ENCODE measurements around the gene LINGO4. TPM values are rescaled to one million over a fixed set of nuclear protein-coding genes. Genes with fewer than 3 reads are reported as not detected.

Gene LINGO4
- total and polyA plus RNA-seq, 10 of the 15 experiments (the other 5 are each of a cell fraction or from before 2014, with no cell fraction given) = not detected

GRCh38 chr1:151839457-151840403 is 34.5 kb upstream of the LINGO4 start, which contains the start of gene C2CD4D (continued):
- TF ChIP-seq LARP7 (IDR thresholded peaks at IDR 0.05) = peak; percentile 34; the same call in 1 of the 2 replicates
- peak; percentile 92 for TF ChIP-seq RELB (IDR thresholded peaks at IDR 0.05; ENCODE audit: low read depth)
- TF ChIP-seq DPF2 (IDR thresholded peaks at IDR 0.05) = peak; percentile 62
- TF ChIP-seq ZNF622 (IDR thresholded peaks at IDR 0.05) = no peak
- no peak for TF ChIP-seq SP1 (IDR thresholded peaks at IDR 0.05; ENCODE audit: low read depth, low read length)
- TF ChIP-seq TAF1 (IDR thresholded peaks at IDR 0.05; ENCODE audit: borderline replicate concordance, low read depth, low read length) = no peak
- TF ChIP-seq PRDM15 (CRISPR knock-in tag; IDR thresholded peaks at IDR 0.05) = no peak
- TF ChIP-seq GABPA (IDR thresholded peaks at IDR 0.05; ENCODE audit: low read depth) = no peak
- no peak for TF ChIP-seq CBX5 (IDR thresholded peaks at IDR 0.05; ENCODE audit: low read depth)

Measured in GM12878 (cell line).